Stimulated activated CD4-positive, alpha-beta T cell treated with anti-CD3 and anti-CD28 coated beads, Interleukin-4, amount 100 ng/mL, for 48 hours (primary cell): ENCODE data around the gene CCDC182.

Experiments used
- DNase-seq, 2 donors: peaks; one replicate each; pipeline ENCODE4 v3.0.0-alpha.2; 2020; ENCODE audit warnings: low read depth in 2 of 2

The CCDC182 gene

GRCh38 chr17:57757735-57758134 is 12.6 kb upstream of the CCDC182 start:
- DNase-seq, result no peak

GRCh38 chr17:57756951-57757350 is 11.9 kb upstream of the CCDC182 start:
- no peak for DNase-seq

- DNase-seq, result no peak
Observed at GRCh38 chr17:57755480-57756070, 10.5 kb upstream of the CCDC182 start.

GRCh38 chr17:57752031-57752905 is 7.2 kb upstream of the CCDC182 start:
- no peak for DNase-seq

- no peak for DNase-seq
Observed at GRCh38 chr17:57751348-57751971, 6.4 kb upstream of the CCDC182 start.

GRCh38 chr17:57750895-57751294 is 5.8 kb upstream of the CCDC182 start:
- no peak for DNase-seq

- no peak for DNase-seq
Observed at GRCh38 chr17:57750109-57750871, 5.2 kb upstream of the CCDC182 start.

GRCh38 chr17:57749701-57750100 is 4.6 kb upstream of the CCDC182 start:
- no peak for DNase-seq

- DNase-seq, result peak; percentile 6 to 18
Observed at GRCh38 chr17:57747221-57748017, 2.3 kb upstream of the CCDC182 start.

- DNase-seq, result no peak
Observed at GRCh38 chr17:57746221-57746620, 1.1 kb upstream of the CCDC182 start.

- no peak for DNase-seq
Observed at GRCh38 chr17:57744195-57745170, 616 bp downstream of the CCDC182 start.

GRCh38 chr17:57740235-57740528 is 4.9 kb downstream of the CCDC182 start:
- DNase-seq, result no peak

- no peak for DNase-seq
Observed at GRCh38 chr17:57739402-57740234, 5.5 kb downstream of the CCDC182 start.

GRCh38 chr17:57737450-57737849 is 7.6 kb downstream of the CCDC182 start:
- DNase-seq, result no peak

GRCh38 chr17:57735707-57736106 is 9.4 kb downstream of the CCDC182 start:
- no peak for DNase-seq

- DNase-seq, result no peak
Observed at GRCh38 chr17:57735230-57735629, 9.9 kb downstream of the CCDC182 start.

- DNase-seq, result no peak
Observed at GRCh38 chr17:57733085-57733484, 12.0 kb downstream of the CCDC182 start.

GRCh38 chr17:57732062-57732461 is 13.0 kb downstream of the CCDC182 start:
- DNase-seq, result no peak

GRCh38 chr17:57730026-57730701 is 14.9 kb downstream of the CCDC182 start:
- DNase-seq, result no peak
